ENCODE results near the gene ATP1B2. TPM values are rescaled to one million over a fixed set of nuclear protein-coding genes. Genes with fewer than 3 reads are reported as not detected.

The ATP1B2 gene
- total and polyA plus RNA-seq, 9 of the 15 experiments (the other 6 are each of a cell fraction or from before 2014, with no cell fraction given), result 0.23 to 6.0 (median 0.99) TPM

- no peak for ATAC-seq
- Histone ChIP-seq H3K79me2 (ENCODE audit: control insufficient read depth, insufficient read depth, low read length) (peaks cover 21% of the 10 kb centered on the region), H3K4me3 (no peak overlapping the region), H3K36me3 (ENCODE audit: control insufficient read depth, insufficient read depth, low read length) (peaks cover 57% of the 10 kb centered on the region), H3K9me1 (ENCODE audit: control insufficient read depth, insufficient read depth, low read length) (peaks cover 6% of the 10 kb centered on the region), H3K4me1 (replicated peaks in 1 of 2; ENCODE audit: control insufficient read depth in 2 of 2, insufficient read depth in 2 of 2, low read length in 2 of 2) (no peaks in the 10 kb centered on the region; a peak in 1 of 5 replicates), H2AFZ (ENCODE audit: low read depth, low read length) (no peak overlapping the region), H3K9me3 (replicated peaks; ENCODE audit: control insufficient read depth, insufficient read depth, low read depth, low read length) (no peaks in the 10 kb centered on the region), H3K9ac (ENCODE audit: insufficient read depth in 1 of 2, low read depth in 2 of 2, low read length in 2 of 2) (no peak overlapping the region), H3K4me2 (ENCODE audit: insufficient read depth, low read length) (no peak overlapping the region), H3K27me3 (ENCODE audit: control insufficient read depth in 2 of 2, insufficient read depth in 2 of 2, low read length in 2 of 2) (no peaks in the 10 kb centered on the region), H3K27ac (ENCODE audit: extremely low read depth, low read depth, low read length) (no peak overlapping the region), H4K20me1 (replicated peaks; ENCODE audit: control insufficient read depth, insufficient read depth, low read length) (no peaks in the 10 kb centered on the region)
- in situ Hi-C loops (cut with MboI), result no loop called here
- intact Hi-C loops (cut with micrococcal nuclease), result no loop called here
- POLR2A ChIA-PET, result interaction anchor here (1.2 kb wide), 1 partner anchor 14 kb away, joined by 4 read pairs; no protein-coding TSS in a partner anchor
- DNase-seq (ENCODE audit: extremely low read depth in 1 of 4, low spot score in 3 of 4), result no peak
- BruUV-seq (replicated peaks), result no TSS peak
- no peak for TF ChIP-seq ZNF280B (CRISPR knock-in tag; IDR thresholded peaks at IDR 0.05)
- TF ChIP-seq ZNF408 (CRISPR knock-in tag; IDR thresholded peaks at IDR 0.05; ENCODE audit: low read depth), result no peak
- no peak for TF ChIP-seq ZNF445 (CRISPR knock-in tag; IDR thresholded peaks at IDR 0.05; ENCODE audit: low read depth)
- TF ChIP-seq GTF3C2 (IDR thresholded peaks at IDR 0.05; ENCODE audit: borderline replicate concordance, extremely low read depth, insufficient read length), result no peak
- no peak for TF ChIP-seq SMARCC2 (IDR thresholded peaks at IDR 0.05; ENCODE audit: low read depth)
- TF ChIP-seq STAT5B (CRISPR knock-in tag; IDR thresholded peaks at IDR 0.05), result no peak
- WGBS (ENCODE audit: insufficient coverage, low coverage, missing lambda C conversion rate), result 98% methylated on average over 4 of the region's 4 CpGs
- FAIRE-seq, result no peak
- CTCF ChIA-PET (ENCODE audit: low intra/inter-chr PET ratio), result no interaction called here
These were observed 44.4 kb upstream of the ATP1B2 start for GRCh38 chr17:7606280-7606679.
